C4-2B (cell line): Measurements from ENCODE around the gene STRN.
"Not testable (repeated sequence)": the region's sequence is repeated elsewhere in the genome, so short reads cannot be mapped to it uniquely, and the experiment has no call there.

Experiments
- H3K27ac ChIP-seq: fragments of 450-650 bp; 2 replicates; pipeline ENCODE4 v1.5.1; 2017
- CTCF ChIP-seq: fragments of 450-650 bp; conservative IDR thresholded peaks from 2 replicates; pipeline ENCODE4 v1.5.1; 2017; ENCODE audit warnings: mild to moderate bottlenecking
- ZFX ChIP-seq: fragments of 450-650 bp; IDR thresholded peaks from 2 replicates; pipeline ENCODE4 v1.6.1; 2017

STRN gene

GRCh38 chr2:36912695-36913094 lies 53.6 kb downstream of the STRN start:
- TF ChIP-seq CTCF (no peak), ZFX (no peak)
- no peak overlapping the region for H3K27ac ChIP-seq

- TF ChIP-seq CTCF (no peak), ZFX (no peak)
- no peak overlapping the region for H3K27ac ChIP-seq
These were observed 55.3 kb downstream of the STRN start for GRCh38 chr2:36911012-36911411.

GRCh38 chr2:36906277-36906676 lies 60.1 kb downstream of the STRN start:
- H3K27ac ChIP-seq, result no peak overlapping the region
- TF ChIP-seq CTCF (no peak), ZFX (no peak)

- H3K27ac ChIP-seq, result no peak overlapping the region
- TF ChIP-seq ZFX (no peak), CTCF (no peak)
These were observed 61.7 kb downstream of the STRN start for GRCh38 chr2:36904636-36905035.

GRCh38 chr2:36902385-36903120 lies 63.8 kb downstream of the STRN start:
- H3K27ac ChIP-seq, result no peak overlapping the region
- no peak for TF ChIP-seq CTCF
- TF ChIP-seq ZFX, result no peak

- H3K27ac ChIP-seq, result peak overlapping the region; percentile 49
- TF ChIP-seq CTCF (no peak), ZFX (no peak)
These were observed 73.5 kb downstream of the STRN start for GRCh38 chr2:36892805-36893204.

- no peak for TF ChIP-seq ZFX
- H3K27ac ChIP-seq, result no peak overlapping the region
These were observed 76.5 kb downstream of the STRN start for GRCh38 chr2:36889795-36890194.

- not testable (repeated sequence) for H3K27ac ChIP-seq
These were observed 79.2 kb downstream of the STRN start for GRCh38 chr2:36887095-36887494.
